ENCODE results near the gene MAPK14.
A peak's percentile ranks its signal among the peaks of the same experiment; 100 is the strongest.
"Not testable (repeated sequence)": the region's sequence is repeated elsewhere in the genome, so short reads cannot be mapped to it uniquely, and the experiment has no call there.

MAPK14 gene

GRCh38 chr6:36082318-36082717, 54.7 kb downstream of the MAPK14 start:
- Histone ChIP-seq H3K9me3 (ENCODE audit: control insufficient read depth, low read length) (peaks cover 11% of the 10 kb centered on the region), H3K36me3 (ENCODE audit: control insufficient read depth, insufficient read depth, low read length) (peaks cover 87% of the 10 kb centered on the region), H3K4me1 (ENCODE audit: control insufficient read depth, insufficient read depth, low read length, poor library complexity, severe bottlenecking) (peaks cover 8% of the 10 kb centered on the region), H3K4me3 (ENCODE audit: extremely low read depth, insufficient read depth, low read length, poor library complexity, severe bottlenecking) (no peak overlapping the region), H3K27ac (ENCODE audit: low read depth, low read length, severe bottlenecking) (no peak overlapping the region)
- WGBS, 2 experiments (ENCODE audit: insufficient coverage in 2 of 2), result 100% methylated on average over 1 of the region's 1 CpG

DNA sequence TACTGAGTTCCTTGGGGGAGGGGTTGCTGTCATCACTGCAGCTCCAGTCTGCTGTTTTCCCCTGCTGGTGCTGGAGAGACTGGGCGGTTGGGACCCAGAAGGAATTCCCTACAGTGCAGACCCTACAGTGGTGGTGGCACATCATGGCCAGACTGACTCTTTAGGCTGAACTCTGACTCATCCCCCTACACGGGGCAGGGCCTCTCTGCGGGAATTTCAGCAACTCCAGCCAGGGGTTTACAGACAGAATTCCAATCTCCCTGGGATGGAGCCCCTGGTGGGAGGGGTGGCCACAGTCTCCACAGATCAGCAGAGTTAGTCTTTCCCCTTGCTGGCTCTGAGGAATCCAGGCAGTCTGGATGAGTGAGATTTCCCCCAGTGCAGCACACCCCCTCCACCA, 55.8 kb downstream of the MAPK14 start:
- peaks cover 11% of the 10 kb centered on the region for H3K9me3 ChIP-seq (ENCODE audit: control insufficient read depth, low read length)
- H3K36me3 ChIP-seq (ENCODE audit: control insufficient read depth, insufficient read depth, low read length), result peaks cover 79% of the 10 kb centered on the region
- H3K4me3 ChIP-seq (ENCODE audit: extremely low read depth, insufficient read depth, low read length, poor library complexity, severe bottlenecking), result no peak overlapping the region
- WGBS, 2 experiments (ENCODE audit: insufficient coverage in 2 of 2), result 83 to 90% methylated on average over 1 to 2 of the region's 3 CpGs
- no peak overlapping the region for H3K27ac ChIP-seq (ENCODE audit: low read depth, low read length, severe bottlenecking)
- peaks cover 8% of the 10 kb centered on the region for H3K4me1 ChIP-seq (ENCODE audit: control insufficient read depth, insufficient read depth, low read length, poor library complexity, severe bottlenecking)

DNA sequence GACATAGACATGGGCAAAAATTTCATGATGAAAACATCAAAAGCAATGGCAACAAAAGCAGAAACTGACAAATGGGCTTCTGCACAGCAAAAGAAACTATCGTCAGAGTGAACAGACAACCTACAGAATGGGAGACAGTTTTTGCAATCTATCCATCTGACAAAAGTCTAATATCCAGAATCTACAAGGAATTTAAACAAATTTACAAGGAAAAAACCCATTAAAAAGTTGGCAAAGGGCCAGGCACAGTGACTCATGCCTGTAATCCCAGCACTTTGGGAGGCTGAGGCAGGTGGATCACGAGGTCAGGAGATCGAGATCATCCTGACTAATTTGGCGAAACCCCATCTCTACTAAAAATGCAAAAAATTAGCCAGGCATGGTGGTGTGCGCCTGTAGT, 60.6 kb downstream of the MAPK14 start:
- H3K27ac ChIP-seq (ENCODE audit: low read depth, low read length, severe bottlenecking); H3K9me3 ChIP-seq (ENCODE audit: control insufficient read depth, low read length); H3K4me3 ChIP-seq (ENCODE audit: extremely low read depth, insufficient read depth, low read length, poor library complexity, severe bottlenecking); H3K4me1 ChIP-seq (ENCODE audit: control insufficient read depth, insufficient read depth, low read length, poor library complexity, severe bottlenecking): not testable (repeated sequence)
- 87 to 100% methylated on average over 3 to 5 of the region's 5 CpGs for WGBS, 2 experiments (ENCODE audit: insufficient coverage in 2 of 2)
- peaks cover 60% of the 10 kb centered on the region for H3K36me3 ChIP-seq (ENCODE audit: control insufficient read depth, insufficient read depth, low read length)

GRCh38 chr6:36089048-36089447, 61.4 kb downstream of the MAPK14 start:
- Histone ChIP-seq H3K4me3 (ENCODE audit: extremely low read depth, insufficient read depth, low read length, poor library complexity, severe bottlenecking) (no peak overlapping the region), H3K27ac (ENCODE audit: low read depth, low read length, severe bottlenecking) (no peak overlapping the region), H3K36me3 (ENCODE audit: control insufficient read depth, insufficient read depth, low read length) (peaks cover 51% of the 10 kb centered on the region), H3K9me3 (ENCODE audit: control insufficient read depth, low read length) (no peaks in the 10 kb centered on the region), H3K4me1 (ENCODE audit: control insufficient read depth, insufficient read depth, low read length, poor library complexity, severe bottlenecking) (no peaks in the 10 kb centered on the region)
- 100% methylated on average over 1 of the region's 5 CpGs for WGBS, 2 experiments (ENCODE audit: insufficient coverage in 2 of 2)

- H3K9me3 ChIP-seq (ENCODE audit: control insufficient read depth, low read length), result no peaks in the 10 kb centered on the region
Measured at GRCh38 chr6:36094238-36094637, 66.6 kb downstream of the MAPK14 start.

GRCh38 chr6:36094753-36095496, 67.3 kb downstream of the MAPK14 start:
- Histone ChIP-seq H3K27ac (ENCODE audit: low read depth, low read length, severe bottlenecking) (no peak overlapping the region), H3K9me3 (ENCODE audit: control insufficient read depth, low read length) (no peaks in the 10 kb centered on the region), H3K4me3 (ENCODE audit: extremely low read depth, insufficient read depth, low read length, poor library complexity, severe bottlenecking) (no peak overlapping the region), H3K4me1 (ENCODE audit: control insufficient read depth, insufficient read depth, low read length, poor library complexity, severe bottlenecking) (peaks cover 3% of the 10 kb centered on the region), H3K36me3 (ENCODE audit: control insufficient read depth, insufficient read depth, low read length) (peaks cover 42% of the 10 kb centered on the region)
- WGBS, 2 experiments (ENCODE audit: insufficient coverage in 2 of 2), result 17 to 18% methylated on average over 7 to 8 of the region's 9 CpGs

More at GRCh38 chr6:36094238-36094637, 66.6 kb downstream of the MAPK14 start:
- H3K27ac ChIP-seq (ENCODE audit: low read depth, low read length, severe bottlenecking), result no peak overlapping the region
- H3K4me1 ChIP-seq (ENCODE audit: control insufficient read depth, insufficient read depth, low read length, poor library complexity, severe bottlenecking), result peaks cover 3% of the 10 kb centered on the region
- H3K36me3 ChIP-seq (ENCODE audit: control insufficient read depth, insufficient read depth, low read length), result peaks cover 42% of the 10 kb centered on the region
- no peak overlapping the region for H3K4me3 ChIP-seq (ENCODE audit: extremely low read depth, insufficient read depth, low read length, poor library complexity, severe bottlenecking)
- WGBS, 2 experiments (ENCODE audit: insufficient coverage in 2 of 2), result 100% methylated on average over 1 of the region's 2 CpGs; no CpG with 5 or more reads in 1 of the 2 experiments

DNA sequence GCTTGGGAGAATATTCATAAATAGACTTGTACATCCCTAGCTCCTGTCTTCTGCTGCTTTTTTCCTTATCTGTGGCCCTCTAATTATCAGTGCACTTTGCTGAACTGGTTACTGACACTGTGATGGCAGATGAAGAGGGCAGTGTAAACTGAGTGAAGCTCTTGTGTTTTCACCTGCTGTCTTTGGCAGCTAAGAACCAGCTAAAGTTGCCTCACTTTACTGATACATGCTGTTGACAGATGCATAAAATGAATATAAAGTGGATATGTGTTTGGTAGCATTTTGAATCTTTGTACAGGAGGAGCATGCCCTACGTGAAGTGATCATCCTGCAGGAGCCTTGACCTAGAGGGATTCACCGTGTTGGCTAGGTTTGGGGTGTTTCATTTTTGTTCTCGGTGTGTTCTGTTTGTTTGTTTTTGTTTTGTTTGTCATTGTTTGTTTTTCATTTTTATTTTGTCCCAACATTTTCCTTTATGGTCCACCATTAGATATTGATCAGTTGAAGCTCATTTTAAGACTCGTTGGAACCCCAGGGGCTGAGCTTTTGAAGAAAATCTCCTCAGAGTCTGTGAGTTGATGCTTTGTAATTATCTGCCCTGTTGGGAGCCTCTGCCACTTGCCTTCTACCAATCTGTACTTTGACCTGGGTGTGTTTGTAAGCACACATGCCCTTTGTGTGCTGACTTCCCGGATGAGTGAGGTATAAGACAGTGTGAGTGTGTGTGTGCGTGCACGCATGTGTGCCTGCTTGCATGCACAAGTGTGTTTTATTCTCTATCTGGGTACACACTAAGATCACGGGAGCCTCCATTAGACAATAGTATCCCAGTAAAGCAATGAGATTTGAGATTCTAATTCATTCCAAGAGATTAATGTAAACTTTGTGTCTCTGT, 68.1 kb downstream of the MAPK14 start:
- WGBS, 2 experiments (ENCODE audit: insufficient coverage in 2 of 2), result 92 to 100% methylated on average over 2 to 3 of the region's 8 CpGs
- no peak overlapping the region for H3K27ac ChIP-seq (ENCODE audit: low read depth, low read length, severe bottlenecking)

GRCh38 chr6:36098253-36098919, 70.8 kb downstream of the MAPK14 start:
- Histone ChIP-seq H3K4me1 (ENCODE audit: control insufficient read depth, insufficient read depth, low read length, poor library complexity, severe bottlenecking) (peaks cover 3% of the 10 kb centered on the region), H3K9me3 (ENCODE audit: control insufficient read depth, low read length) (no peaks in the 10 kb centered on the region), H3K36me3 (ENCODE audit: control insufficient read depth, insufficient read depth, low read length) (peaks cover 55% of the 10 kb centered on the region), H3K27ac (ENCODE audit: low read depth, low read length, severe bottlenecking) (no peak overlapping the region), H3K4me3 (ENCODE audit: extremely low read depth, insufficient read depth, low read length, poor library complexity, severe bottlenecking) (no peak overlapping the region)
- WGBS, 2 experiments (ENCODE audit: insufficient coverage in 2 of 2), result 83% methylated on average over 1 of the region's 3 CpGs; no CpG with 5 or more reads in 1 of the 2 experiments

More for the DNA sequence above, 68.1 kb downstream of the MAPK14 start:
- H3K36me3 ChIP-seq (ENCODE audit: control insufficient read depth, insufficient read depth, low read length), result peaks cover 46% of the 10 kb centered on the region
- peaks cover 3% of the 10 kb centered on the region for H3K4me1 ChIP-seq (ENCODE audit: control insufficient read depth, insufficient read depth, low read length, poor library complexity, severe bottlenecking)
- no peak overlapping the region for H3K4me3 ChIP-seq (ENCODE audit: extremely low read depth, insufficient read depth, low read length, poor library complexity, severe bottlenecking)
- no peaks in the 10 kb centered on the region for H3K9me3 ChIP-seq (ENCODE audit: control insufficient read depth, low read length)

GRCh38 chr6:36098920-36099647, 71.5 kb downstream of the MAPK14 start:
- peak overlapping the region; percentile 38 for H3K27ac ChIP-seq (ENCODE audit: low read depth, low read length, severe bottlenecking)
- H3K9me3 ChIP-seq (ENCODE audit: control insufficient read depth, low read length), result no peaks in the 10 kb centered on the region
- no peak overlapping the region for H3K4me3 ChIP-seq (ENCODE audit: extremely low read depth, insufficient read depth, low read length, poor library complexity, severe bottlenecking)
- H3K4me1 ChIP-seq (ENCODE audit: control insufficient read depth, insufficient read depth, low read length, poor library complexity, severe bottlenecking), result peaks cover 3% of the 10 kb centered on the region
- peaks cover 62% of the 10 kb centered on the region for H3K36me3 ChIP-seq (ENCODE audit: control insufficient read depth, insufficient read depth, low read length)
- WGBS, 2 experiments (ENCODE audit: insufficient coverage in 2 of 2), result 62 to 65% methylated on average over 4 to 5 of the region's 5 CpGs

GRCh38 chr6:36099869-36100483, 72.4 kb downstream of the MAPK14 start:
- Histone ChIP-seq H3K4me3 (ENCODE audit: extremely low read depth, insufficient read depth, low read length, poor library complexity, severe bottlenecking) (no peak overlapping the region), H3K36me3 (ENCODE audit: control insufficient read depth, insufficient read depth, low read length) (peaks cover 64% of the 10 kb centered on the region), H3K9me3 (ENCODE audit: control insufficient read depth, low read length) (no peaks in the 10 kb centered on the region), H3K4me1 (ENCODE audit: control insufficient read depth, insufficient read depth, low read length, poor library complexity, severe bottlenecking) (peaks cover 3% of the 10 kb centered on the region), H3K27ac (ENCODE audit: low read depth, low read length, severe bottlenecking) (no peak overlapping the region)
- 88 to 93% methylated on average over 3 to 5 of the region's 6 CpGs for WGBS, 2 experiments (ENCODE audit: insufficient coverage in 2 of 2)

All from mesodermal cell (in vitro differentiated cells).